HG03103 (cell line): ENCODE data around the gene TNS3.

ENCODE experiments used
- ATAC-seq: cut with Tn5 transposase; IDR thresholded peaks from one replicate; pipeline ENCODE4 v1.9.1; 2021; ENCODE audit warnings: low read depth; ENCODE audit not compliant: unreplicated experiment

TNS3 gene

DNA sequence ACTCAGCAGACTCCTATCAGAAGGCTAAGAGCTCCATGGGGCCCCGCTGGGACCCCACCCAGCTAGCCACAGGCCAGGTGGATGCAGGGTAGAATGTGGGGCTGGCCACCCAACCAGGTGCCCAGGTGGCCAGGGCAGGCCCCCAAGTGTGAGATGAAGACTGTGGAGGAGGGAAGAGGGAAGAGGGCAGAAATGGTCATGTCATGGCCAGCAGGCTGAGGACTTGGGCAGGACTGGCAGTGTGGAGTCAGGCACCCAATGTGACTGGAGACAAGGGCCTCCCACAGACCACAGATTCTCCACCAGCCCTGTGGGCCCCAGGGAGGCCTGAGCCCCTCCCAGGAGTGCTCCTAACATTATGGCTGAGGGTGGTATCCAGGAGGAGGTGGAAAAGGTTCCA is 141.6 kb downstream of the TNS3 start:
- ATAC-seq: no peak

GRCh38 chr7:47439181-47439667 is 142.7 kb downstream of the TNS3 start:
- ATAC-seq: no peak

DNA sequence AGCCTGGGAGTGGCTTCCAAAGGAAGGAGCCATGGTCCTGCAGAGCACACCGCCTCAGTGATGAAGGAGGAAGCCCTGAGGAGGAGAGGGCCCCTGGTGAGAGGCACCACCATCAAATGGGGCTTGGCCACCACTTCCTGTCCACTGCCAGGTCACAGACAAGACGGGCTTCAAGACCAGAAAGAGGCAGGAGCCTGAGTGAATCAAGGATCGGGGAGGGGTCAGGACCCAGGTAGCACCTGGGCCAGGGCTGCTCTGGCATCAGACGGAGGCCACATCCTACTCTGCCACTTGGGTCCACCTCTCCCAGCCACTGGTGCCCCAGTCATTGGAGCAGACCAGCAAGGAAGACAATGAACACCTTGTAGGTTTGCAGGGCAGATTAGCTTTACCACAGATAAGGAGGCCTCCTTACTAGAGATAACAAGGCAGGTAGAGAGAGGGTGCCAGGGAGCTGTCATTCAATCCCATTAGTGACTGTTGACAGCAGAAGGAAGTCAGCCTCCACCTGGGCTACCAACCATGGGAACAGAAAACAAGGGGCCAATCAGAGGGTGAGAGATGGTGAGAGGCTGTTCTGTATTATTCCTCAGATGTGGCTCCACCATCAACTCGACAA is 143.4 kb downstream of the TNS3 start:
- ATAC-seq: no peak

DNA sequence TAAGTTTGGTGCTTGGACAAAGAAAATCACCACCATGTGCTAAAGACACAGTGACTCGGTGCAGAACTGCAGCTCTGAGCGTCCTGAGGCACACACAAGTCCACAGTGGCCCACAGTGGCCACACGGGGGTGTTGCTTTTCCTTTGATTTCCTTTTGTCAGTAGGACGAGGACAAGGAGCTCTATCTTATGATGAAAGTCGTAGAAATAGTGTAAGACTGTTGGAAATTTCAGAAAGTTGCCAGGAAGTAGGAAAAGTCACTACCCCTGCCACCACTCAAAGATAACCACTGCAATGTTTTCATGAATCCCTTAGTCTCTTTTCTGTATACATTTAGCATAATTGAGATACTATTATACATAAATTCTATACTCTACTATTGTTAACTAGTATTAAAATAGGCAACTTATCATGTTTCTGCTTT is 146.0 kb downstream of the TNS3 start:
- ATAC-seq: no peak

GRCh38 chr7:47433564-47433895 is 148.4 kb downstream of the TNS3 start:
- no peak for ATAC-seq

- no peak for ATAC-seq
Observed at GRCh38 chr7:47432671-47433563, 149.0 kb downstream of the TNS3 start.

DNA sequence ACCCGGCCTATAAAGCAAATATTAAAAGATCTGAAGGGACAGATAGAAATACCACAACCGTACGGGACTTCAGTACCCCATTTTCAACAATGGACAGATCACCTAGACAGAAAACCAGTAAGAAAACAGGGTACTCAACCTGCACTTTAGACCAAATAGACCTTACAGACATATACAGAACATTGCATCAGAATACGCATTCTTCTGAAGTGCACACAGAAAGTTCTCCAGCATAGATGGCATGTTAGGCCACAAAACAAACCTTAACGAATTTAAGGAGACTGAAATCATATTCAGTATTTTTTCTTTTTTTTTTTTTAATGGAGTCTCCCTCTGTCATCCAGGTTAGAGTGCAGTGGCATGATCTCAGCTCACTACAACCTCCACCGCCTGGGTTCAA is 151.5 kb downstream of the TNS3 start:
- ATAC-seq: no peak

- no peak for ATAC-seq
Observed at GRCh38 chr7:47428768-47429472, 153.0 kb downstream of the TNS3 start.

- no peak for ATAC-seq
Observed at GRCh38 chr7:47428052-47428767, 153.7 kb downstream of the TNS3 start.

DNA sequence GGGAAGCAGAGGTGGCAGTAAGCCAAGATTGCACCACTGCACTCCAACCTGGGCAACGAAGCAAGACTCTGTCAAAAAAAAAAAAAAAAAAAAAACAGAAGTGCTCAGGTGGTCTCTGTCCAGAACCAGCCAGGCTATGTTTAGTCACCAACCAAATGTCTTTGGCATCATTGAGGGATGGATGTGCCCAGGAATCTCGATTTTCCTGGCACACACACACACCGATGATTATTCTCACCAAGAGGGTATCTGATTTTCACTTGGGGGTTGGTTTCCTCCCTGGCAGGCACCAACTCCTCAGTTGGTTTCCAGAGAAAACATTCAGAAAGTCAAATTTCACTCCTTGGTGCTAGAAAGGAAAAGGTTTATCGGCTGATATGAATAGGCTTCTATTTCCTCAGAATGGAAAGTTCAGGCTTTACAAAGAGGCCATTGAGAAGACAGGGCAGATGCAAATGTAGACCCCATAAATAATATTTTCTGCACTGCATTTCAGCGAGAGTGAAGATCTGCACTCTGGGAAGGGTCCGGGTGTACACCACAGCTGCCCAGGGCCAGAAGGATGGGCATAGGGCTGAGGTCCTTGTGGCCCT is 154.8 kb downstream of the TNS3 start:
- ATAC-seq: no peak

DNA sequence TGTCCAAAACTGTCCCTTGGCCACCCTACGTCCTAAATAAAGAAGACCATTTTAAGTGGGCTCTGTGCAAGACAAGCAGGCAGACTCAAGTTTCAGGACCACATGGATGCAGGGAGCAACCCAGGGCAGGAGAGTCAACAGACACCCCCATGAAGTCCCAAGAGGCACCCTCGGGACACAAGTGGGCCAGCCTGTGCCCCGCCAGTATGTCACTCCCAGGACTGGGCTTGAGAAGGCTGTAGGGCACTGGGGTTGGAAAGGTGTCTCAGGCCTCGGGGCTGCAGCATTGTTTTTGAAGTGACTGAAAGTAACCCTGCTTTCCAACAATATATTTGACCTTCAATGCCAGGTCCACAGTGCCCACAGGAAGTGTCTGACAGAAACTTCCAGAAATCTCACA is 157.4 kb downstream of the TNS3 start:
- ATAC-seq: no peak

DNA sequence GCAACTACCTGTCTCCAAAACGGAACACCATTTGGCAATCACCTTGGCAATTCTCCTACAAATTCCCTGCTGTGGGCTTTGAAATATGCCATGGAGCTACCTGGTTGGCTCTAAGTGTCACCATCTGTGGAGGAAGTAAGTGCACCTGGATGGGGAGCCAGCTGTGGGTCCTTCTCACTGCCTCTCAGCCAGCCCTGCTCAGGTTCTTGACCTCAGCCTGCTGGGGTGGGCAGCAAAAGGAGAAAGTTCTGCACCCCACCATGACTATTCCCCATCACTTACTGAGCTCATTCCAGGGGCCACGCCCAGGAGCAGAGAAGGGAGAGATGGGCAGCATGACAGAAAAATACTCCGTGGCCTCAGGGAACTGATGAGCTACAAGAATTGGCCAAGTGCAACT is 158.7 kb downstream of the TNS3 start:
- ATAC-seq: no peak

DNA sequence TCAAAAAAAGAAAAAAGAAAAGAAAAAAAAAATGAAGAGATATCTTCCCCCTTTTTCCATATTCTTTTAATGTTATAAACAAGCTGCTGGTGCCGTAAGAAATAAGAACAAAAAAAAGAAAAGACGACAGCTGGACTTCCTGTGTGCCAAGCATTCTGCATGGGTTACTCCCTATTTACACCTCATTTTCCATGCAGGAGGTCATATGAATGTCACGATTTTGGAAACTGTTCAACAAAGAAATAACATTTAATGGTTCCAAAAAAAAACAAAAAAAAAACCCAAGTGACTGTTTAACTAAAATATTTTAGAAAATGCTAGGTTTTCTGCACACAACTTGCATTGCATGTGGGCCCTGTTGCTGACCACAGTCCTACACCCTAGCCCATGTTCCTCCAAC is 159.3 kb downstream of the TNS3 start:
- no peak for ATAC-seq

GRCh38 chr7:47421456-47421855 is 160.5 kb downstream of the TNS3 start:
- no peak for ATAC-seq

GRCh38 chr7:47420122-47420780 is 161.7 kb downstream of the TNS3 start:
- ATAC-seq: no peak

DNA sequence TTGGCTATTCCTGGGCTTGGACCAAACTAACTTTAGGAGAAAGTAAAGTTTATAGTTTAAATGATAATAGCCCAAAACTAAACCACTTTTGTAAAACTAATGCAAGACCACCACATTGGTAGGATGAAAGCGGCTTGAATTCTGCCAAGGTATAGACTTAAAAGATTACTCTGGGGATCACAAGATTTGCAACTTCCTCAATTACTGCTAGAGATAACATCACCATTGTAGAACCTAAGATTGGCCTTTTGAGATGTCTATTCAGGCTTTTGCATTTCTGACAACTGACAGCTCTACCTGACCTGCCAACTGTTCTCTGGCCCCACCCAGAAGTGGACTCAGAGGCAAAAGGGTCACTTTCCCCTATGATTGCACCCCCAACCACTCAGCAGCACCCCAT is 162.4 kb downstream of the TNS3 start:
- ATAC-seq: no peak

DNA sequence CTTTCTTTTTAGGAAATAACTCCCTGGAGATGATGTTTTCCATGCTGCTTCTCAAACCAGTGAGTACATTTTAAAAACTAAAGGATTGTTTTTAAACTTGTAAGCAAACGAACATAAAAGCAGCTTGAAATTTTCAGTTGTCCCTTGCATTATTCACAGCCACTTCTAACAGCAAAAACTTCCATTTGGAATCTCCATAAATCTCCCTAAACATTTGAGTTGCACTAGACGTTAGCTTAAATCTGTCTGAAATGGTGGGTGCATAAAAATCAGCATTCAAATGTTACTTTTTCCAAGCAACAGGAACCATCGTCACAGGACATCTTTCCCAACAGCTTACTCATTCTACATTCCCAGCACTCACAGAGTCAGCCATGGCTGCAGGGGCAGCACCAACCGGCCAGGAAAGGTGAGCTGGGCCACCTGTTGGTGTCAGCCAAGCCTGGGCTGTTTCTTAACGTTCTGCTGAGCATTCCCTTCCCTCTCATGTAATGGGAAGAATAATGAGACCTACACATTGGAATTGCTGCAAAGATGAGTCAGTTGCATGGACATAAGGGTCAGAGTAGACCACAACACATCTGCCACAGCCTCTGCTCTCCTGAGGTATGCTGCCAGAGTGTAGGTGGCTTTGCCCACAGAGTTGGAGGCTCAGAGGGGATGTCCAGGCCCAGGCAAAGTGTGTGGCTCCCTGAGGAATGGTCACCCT is 163.2 kb downstream of the TNS3 start:
- ATAC-seq: no peak

DNA sequence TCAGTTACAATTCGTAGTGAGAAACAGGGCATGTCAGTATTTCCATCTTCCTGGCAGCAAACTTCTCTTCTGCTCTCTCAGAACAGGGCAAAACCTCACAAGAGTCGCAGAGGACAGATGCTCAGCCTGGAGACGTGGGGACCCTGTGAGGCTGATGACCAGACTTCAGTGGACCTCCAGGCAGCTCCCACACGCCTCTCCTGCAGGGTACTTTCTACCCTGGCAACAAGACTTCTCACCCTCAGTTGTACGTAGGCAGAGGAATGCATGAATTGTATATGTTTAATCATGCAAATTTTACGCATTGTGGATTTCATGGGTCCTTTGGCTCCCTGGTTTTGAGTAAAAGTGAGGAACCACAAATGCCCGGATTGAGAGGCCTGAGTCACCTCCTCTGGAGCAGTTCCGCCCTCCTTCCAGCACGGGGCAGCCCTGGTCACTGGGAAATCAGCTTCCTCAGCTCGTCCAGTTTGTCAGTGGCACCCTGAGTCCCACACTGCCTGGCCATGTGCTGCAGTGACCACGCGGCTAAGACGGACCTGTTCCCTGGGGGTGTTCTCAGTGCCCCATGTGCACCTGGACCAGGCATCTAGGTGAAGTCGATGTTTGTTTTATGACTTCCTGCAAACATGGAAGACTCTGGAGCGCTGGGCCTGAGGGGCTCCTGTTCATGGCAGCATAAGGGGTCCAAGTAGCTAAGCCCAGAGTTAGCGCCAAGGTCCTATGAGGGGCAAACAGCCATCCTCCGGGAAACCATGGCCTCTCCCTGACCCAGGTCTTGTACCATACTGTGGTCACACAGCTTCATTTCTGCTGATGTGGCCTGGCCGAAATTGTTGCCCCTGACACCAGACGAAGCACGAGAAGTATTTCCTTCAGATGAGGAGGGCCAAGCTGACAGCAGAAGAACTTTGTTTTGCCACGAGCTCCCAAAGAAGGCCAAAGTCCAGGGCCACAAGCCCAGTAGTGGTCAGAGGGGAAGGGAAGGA is 165.1 kb downstream of the TNS3 start:
- no peak for ATAC-seq
